Measurements from ENCODE around the gene RASGRF1. TPM values are rescaled to one million over a fixed set of nuclear protein-coding genes. Genes with fewer than 3 reads are reported as not detected.

The RASGRF1 gene
- polyA plus RNA-seq, 1 donor (not counting 4 experiments of a cell fraction or from before 2014, with no cell fraction given), result 0.08 TPM

DNA sequence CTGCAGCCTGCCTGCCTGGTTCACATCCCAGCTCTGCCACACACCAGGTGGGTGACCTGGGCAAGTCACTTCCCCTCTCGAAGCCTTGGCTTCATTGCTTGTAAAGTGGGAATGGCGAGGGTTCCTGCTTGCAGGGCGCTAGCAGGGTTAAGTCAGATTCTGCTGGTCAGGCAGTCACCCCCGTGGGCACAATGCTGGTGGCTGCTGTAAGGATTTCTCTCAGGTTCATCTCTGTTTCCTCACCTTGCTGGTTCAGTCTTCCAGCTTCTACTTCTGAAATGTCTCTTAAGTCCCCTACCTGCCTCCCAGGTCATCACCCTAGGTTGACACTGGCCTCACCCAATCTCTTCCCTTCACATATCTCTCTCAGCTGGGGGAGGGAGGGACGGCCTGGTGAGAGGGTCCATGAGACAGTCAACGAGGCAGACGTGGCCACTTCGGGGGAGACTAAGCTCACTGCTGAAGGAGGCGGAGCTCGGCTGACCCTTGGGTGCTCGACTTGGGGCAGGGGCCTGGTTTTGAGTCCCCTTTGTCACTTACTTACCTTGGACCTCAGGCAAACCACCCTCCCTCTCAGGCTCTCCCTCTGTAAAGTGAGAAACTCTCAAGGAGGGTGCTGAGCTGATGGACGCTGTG, 157.3 kb downstream of the RASGRF1 start:
- no peak overlapping the region for H3K4me2 ChIP-seq (ENCODE audit: control insufficient read depth, extremely low read depth, insufficient read depth, low read depth, low read length)
- no peak for FAIRE-seq
- no peak for DNase-seq (ENCODE audit: low read depth, low spot score)
- dilution Hi-C loops (cut with MboI; ENCODE audit: extremely low pct_ligation_motif_present, low sequenced_read_pairs), result no loop called here
- no peak overlapping the region for H3K4me3 ChIP-seq (ENCODE audit: control insufficient read depth in 2 of 3, extremely low read depth in 1 of 3, insufficient read depth in 2 of 3, low read depth in 1 of 3, low read length in 3 of 3)
- no peak overlapping the region for H2AFZ ChIP-seq (ENCODE audit: control insufficient read depth, low read length)
- H3K9ac ChIP-seq (ENCODE audit: control insufficient read depth, extremely low read depth, insufficient read depth, low read length), result no peak overlapping the region
- TF ChIP-seq EZH2 (IDR thresholded peaks at IDR 0.05; ENCODE audit: low read length), result no peak
- TF ChIP-seq, protein P1, sequence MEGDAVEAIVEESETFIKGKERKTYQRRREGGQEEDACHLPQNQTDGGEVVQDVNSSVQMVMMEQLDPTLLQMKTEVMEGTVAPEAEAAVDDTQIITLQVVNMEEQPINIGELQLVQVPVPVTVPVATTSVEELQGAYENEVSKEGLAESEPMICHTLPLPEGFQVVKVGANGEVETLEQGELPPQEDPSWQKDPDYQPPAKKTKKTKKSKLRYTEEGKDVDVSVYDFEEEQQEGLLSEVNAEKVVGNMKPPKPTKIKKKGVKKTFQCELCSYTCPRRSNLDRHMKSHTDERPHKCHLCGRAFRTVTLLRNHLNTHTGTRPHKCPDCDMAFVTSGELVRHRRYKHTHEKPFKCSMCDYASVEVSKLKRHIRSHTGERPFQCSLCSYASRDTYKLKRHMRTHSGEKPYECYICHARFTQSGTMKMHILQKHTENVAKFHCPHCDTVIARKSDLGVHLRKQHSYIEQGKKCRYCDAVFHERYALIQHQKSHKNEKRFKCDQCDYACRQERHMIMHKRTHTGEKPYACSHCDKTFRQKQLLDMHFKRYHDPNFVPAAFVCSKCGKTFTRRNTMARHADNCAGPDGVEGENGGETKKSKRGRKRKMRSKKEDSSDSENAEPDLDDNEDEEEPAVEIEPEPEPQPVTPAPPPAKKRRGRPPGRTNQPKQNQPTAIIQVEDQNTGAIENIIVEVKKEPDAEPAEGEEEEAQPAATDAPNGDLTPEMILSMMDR (optimal IDR thresholded peaks at IDR 0.05 in 1 of 3, IDR thresholded peaks at IDR 0.05 in 1 of 3, conservative IDR thresholded peaks at IDR 0.05 in 1 of 3; ENCODE audit: extremely low read depth in 1 of 3, insufficient read depth in 2 of 3, low read length in 3 of 3), result no peak
- peaks cover 21% of the 10 kb centered on the region for H3K27me3 ChIP-seq (ENCODE audit: control insufficient read depth, extremely low read depth, insufficient read depth, low read length)
- H3K9me1 ChIP-seq (ENCODE audit: control insufficient read depth, extremely low read depth, insufficient read depth, low read length), result no peaks in the 10 kb centered on the region
- H3K79me2 ChIP-seq (ENCODE audit: control insufficient read depth, insufficient read depth, low read length), result no peaks in the 10 kb centered on the region
- H3K4me1 ChIP-seq (ENCODE audit: control insufficient read depth, extremely low read depth, insufficient read depth, low read length), result peaks cover 21% of the 10 kb centered on the region
- H3K36me3 ChIP-seq (ENCODE audit: control insufficient read depth in 2 of 2, extremely low read depth in 1 of 2, insufficient read depth in 2 of 2, low read length in 2 of 2), result no peaks in the 10 kb centered on the region
- H3K27ac ChIP-seq (ENCODE audit: control insufficient read depth, insufficient read depth, low read length), result no peak overlapping the region
- peaks cover 3% of the 10 kb centered on the region for H4K20me1 ChIP-seq (ENCODE audit: control insufficient read depth, extremely low read depth, insufficient read depth, low read length)
- H3K9me3 ChIP-seq (ENCODE audit: control insufficient read depth, low read depth, low read length), result no peaks in the 10 kb centered on the region

DNA sequence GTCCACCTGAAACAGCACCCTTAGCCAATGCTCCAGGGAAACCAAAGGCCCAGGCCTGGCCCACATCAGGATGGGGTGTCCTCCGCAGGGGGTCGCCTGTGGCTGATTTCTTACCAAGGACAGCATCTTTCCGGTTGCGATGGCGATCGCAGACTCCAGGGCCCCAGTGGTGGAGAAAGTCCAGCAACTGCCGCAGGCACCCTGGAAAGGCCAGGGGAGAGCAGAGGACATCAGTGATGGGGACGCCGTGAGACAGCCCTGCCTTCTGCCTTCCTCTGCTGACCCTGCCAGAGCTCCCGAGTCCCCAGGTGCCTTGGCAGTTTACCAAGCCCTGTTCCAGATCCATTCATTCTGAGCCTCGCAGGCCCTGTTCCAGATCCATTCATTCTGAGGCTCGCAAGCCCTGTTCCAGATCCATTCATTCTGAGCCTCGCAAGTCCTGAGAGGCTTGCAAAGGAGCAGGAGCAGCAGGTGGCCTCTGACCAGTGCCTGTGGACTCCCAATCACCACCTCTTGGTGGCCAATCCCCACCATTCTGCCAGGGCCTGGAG, 158.2 kb downstream of the RASGRF1 start:
- H3K4me3 ChIP-seq (ENCODE audit: control insufficient read depth in 2 of 3, extremely low read depth in 1 of 3, insufficient read depth in 2 of 3, low read depth in 1 of 3, low read length in 3 of 3), result no peak overlapping the region
- DNase-seq (ENCODE audit: low read depth, low spot score) (no peak), FAIRE-seq (no peak)
- dilution Hi-C loops (cut with MboI; ENCODE audit: extremely low pct_ligation_motif_present, low sequenced_read_pairs), result no loop called here
- H4K20me1 ChIP-seq (ENCODE audit: control insufficient read depth, extremely low read depth, insufficient read depth, low read length), result peaks cover 3% of the 10 kb centered on the region
- no peaks in the 10 kb centered on the region for H3K9me1 ChIP-seq (ENCODE audit: control insufficient read depth, extremely low read depth, insufficient read depth, low read length)
- H3K4me1 ChIP-seq (ENCODE audit: control insufficient read depth, extremely low read depth, insufficient read depth, low read length), result peaks cover 21% of the 10 kb centered on the region
- no peak overlapping the region for H3K27ac ChIP-seq (ENCODE audit: control insufficient read depth, insufficient read depth, low read length)
- TF ChIP-seq EZH2 (IDR thresholded peaks at IDR 0.05; ENCODE audit: low read length), result no peak
- TF ChIP-seq, protein P1 (optimal IDR thresholded peaks at IDR 0.05 in 1 of 3, IDR thresholded peaks at IDR 0.05 in 1 of 3, conservative IDR thresholded peaks at IDR 0.05 in 1 of 3; ENCODE audit: extremely low read depth in 1 of 3, insufficient read depth in 2 of 3, low read length in 3 of 3), result no peak
- H3K9me3 ChIP-seq (ENCODE audit: control insufficient read depth, low read depth, low read length), result no peaks in the 10 kb centered on the region
- H2AFZ ChIP-seq (ENCODE audit: control insufficient read depth, low read length), result no peak overlapping the region
- H3K79me2 ChIP-seq (ENCODE audit: control insufficient read depth, insufficient read depth, low read length), result no peaks in the 10 kb centered on the region
- no peak overlapping the region for H3K4me2 ChIP-seq (ENCODE audit: control insufficient read depth, extremely low read depth, insufficient read depth, low read depth, low read length)
- no peak overlapping the region for H3K9ac ChIP-seq (ENCODE audit: control insufficient read depth, extremely low read depth, insufficient read depth, low read length)
- peaks cover 21% of the 10 kb centered on the region for H3K27me3 ChIP-seq (ENCODE audit: control insufficient read depth, extremely low read depth, insufficient read depth, low read length)
- H3K36me3 ChIP-seq (ENCODE audit: control insufficient read depth in 2 of 2, extremely low read depth in 1 of 2, insufficient read depth in 2 of 2, low read length in 2 of 2), result no peaks in the 10 kb centered on the region
